Upper lobe of right lung (tissue), 1 donor: ENCODE results near the gene RAC3. TPM values are rescaled to one million over a fixed set of nuclear protein-coding genes. Genes with fewer than 3 reads are reported as not detected.

ENCODE experiments used
- ATAC-seq: fragments of 200-7000 bp; cut with Tn5 transposase; one replicate; pipeline ENCODE4 v1.9.1; 2020; ENCODE audit warnings: mild to moderate bottlenecking, moderate library complexity
- DNase-seq: peaks from one replicate; pipeline ENCODE4 v3.0.0-alpha.2; 2020
- H3K27ac ChIP-seq: fragments of 200-600 bp; one replicate; pipeline ENCODE4 v1.8.0; 2022
- H3K27me3 ChIP-seq: fragments of 200-600 bp; one replicate; pipeline ENCODE4 v1.8.0; 2022; ENCODE audit warnings: mild to moderate bottlenecking
- H3K36me3 ChIP-seq: fragments of 200-600 bp; one replicate; pipeline ENCODE4 v1.8.0; 2022
- H3K4me1 ChIP-seq: fragments of 200-600 bp; one replicate; pipeline ENCODE4 v1.8.0; 2022
- H3K4me3 ChIP-seq: fragments of 200-600 bp; one replicate; pipeline ENCODE4 v1.8.0; 2022; ENCODE audit warnings: mild to moderate bottlenecking
- H3K9me3 ChIP-seq: fragments of 200-600 bp; one replicate; pipeline ENCODE4 v1.8.0; 2022
- CTCF ChIP-seq: fragments of 200-600 bp; IDR thresholded peaks from one replicate; pipeline ENCODE4 v1.8.0; 2022; ENCODE audit warnings: antibody characterized with exemption
- intact Hi-C: fragments of 100-400 bp; cut with DNase I; formaldehyde crosslinking; loops from one replicate; pipeline ENCODE4 v1.11.0; 2022
- total RNA-seq: library from RNA; stranded (reverse); fragmentation: NEBNext Ultra II Directional; extraction: Animal tissue kit (Norgen Biotek cat#: 25700); gene quantifications from one replicate; pipeline ENCODE4 v1.2.1, GENCODE V29; 2021
- donor health status: DM: no; HTN: yes; CAD: no; lungs with severe emphysema.

Gene RAC3
- total RNA-seq, 1 donor from 2014 or later, result 3.4 TPM

DNA sequence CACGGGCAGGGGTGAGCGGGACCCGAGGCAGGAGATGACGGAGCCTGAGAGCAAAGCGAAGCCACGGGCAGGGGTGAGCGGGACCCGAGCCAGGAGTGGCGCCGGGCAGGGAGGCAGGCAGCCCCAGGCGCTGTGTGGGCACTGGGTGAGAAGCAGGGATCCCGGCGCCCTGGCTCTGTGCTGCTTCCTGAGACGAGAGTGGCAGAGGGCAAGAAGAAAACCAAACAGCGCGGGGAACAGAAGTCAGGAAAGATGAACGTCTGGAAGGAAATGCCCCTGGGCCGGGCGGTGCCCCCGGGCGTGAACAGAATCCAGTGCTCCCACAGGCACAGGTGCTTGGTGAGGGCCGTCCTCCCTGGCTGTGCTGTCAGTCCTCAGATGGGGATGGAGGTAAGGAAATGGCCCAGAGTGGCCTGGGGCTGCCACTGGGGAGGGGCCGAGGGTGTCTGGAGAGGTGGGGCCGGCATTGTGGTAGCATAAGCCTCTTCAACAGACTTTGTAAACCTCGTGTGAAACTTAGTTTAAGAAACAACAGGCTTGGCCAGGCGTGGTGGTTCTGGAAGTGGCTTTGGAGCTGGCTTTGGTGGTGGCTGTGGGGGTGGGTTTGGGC lies 44.2 kb upstream of the RAC3 start:
- Histone ChIP-seq H3K4me1 (peaks cover 16% of the 10 kb centered on the region), H3K27me3 (no peaks in the 10 kb centered on the region), H3K4me3 (no peak overlapping the region), H3K27ac (no peak overlapping the region), H3K9me3 (no peaks in the 10 kb centered on the region), H3K36me3 (peaks cover 26% of the 10 kb centered on the region)
- intact Hi-C loops, result no loop called here
- no peak for TF ChIP-seq CTCF
- DNase-seq (no peak), ATAC-seq (no peak)

GRCh38 chr17:81990836-81991683 lies 40.4 kb upstream of the RAC3 start:
- no peak for TF ChIP-seq CTCF
- H3K9me3 ChIP-seq, result no peaks in the 10 kb centered on the region
- peaks cover 26% of the 10 kb centered on the region for H3K4me1 ChIP-seq
- intact Hi-C loops, result no loop called here
- peaks cover 6% of the 10 kb centered on the region for H3K36me3 ChIP-seq
- ATAC-seq, result no peak
- peak overlapping the region; percentile 25 for H3K27ac ChIP-seq
- no peaks in the 10 kb centered on the region for H3K27me3 ChIP-seq
- no peak for DNase-seq
- no peak overlapping the region for H3K4me3 ChIP-seq

- Histone ChIP-seq H3K9me3 (no peaks in the 10 kb centered on the region), H3K27ac (peak overlapping the region; percentile 25), H3K36me3 (peaks cover 4% of the 10 kb centered on the region), H3K27me3 (no peaks in the 10 kb centered on the region), H3K4me3 (no peak overlapping the region), H3K4me1 (peaks cover 26% of the 10 kb centered on the region)
- TF ChIP-seq CTCF, result no peak
- peak; percentile 97 for DNase-seq
- peak; percentile 91 for ATAC-seq
- intact Hi-C loops, result no loop called here
Measured at GRCh38 chr17:81991684-81992305, 39.7 kb upstream of the RAC3 start.

GRCh38 chr17:81992306-81993102 lies 39.0 kb upstream of the RAC3 start:
- peaks cover 4% of the 10 kb centered on the region for H3K36me3 ChIP-seq
- TF ChIP-seq CTCF, result no peak
- H3K4me1 ChIP-seq, result peaks cover 26% of the 10 kb centered on the region
- no peaks in the 10 kb centered on the region for H3K9me3 ChIP-seq
- H3K27me3 ChIP-seq, result no peaks in the 10 kb centered on the region
- ATAC-seq (no peak), DNase-seq (no peak)
- no peak overlapping the region for H3K4me3 ChIP-seq
- intact Hi-C loops, result no loop called here
- H3K27ac ChIP-seq, result peak overlapping the region; percentile 25
